Motor neuron (in vitro differentiated cells): ENCODE data around the gene CLDN25. TPM values are rescaled to one million over a fixed set of nuclear protein-coding genes. Genes with fewer than 3 reads are reported as not detected.

ENCODE experiments used
- ATAC-seq, 8 experiments: fragments of 200-7000 bp; cut with Tn5 transposase; replicated peaks in 6 of 8; 2 replicates each; pipeline ENCODE4 v1.8.0; 2021; ENCODE audit warnings: mild to moderate bottlenecking in 8 of 8, moderate library complexity in 8 of 8
- H3K27ac ChIP-seq, 2 donors: fragments of 250-450 bp; sonication (Bioruptor Pico); 2 replicates each; pipeline ENCODE4 v1.9.0; 2021; ENCODE audit warnings: antibody characterized with exemption in 2 of 2, mild to moderate bottlenecking in 2 of 2, moderate library complexity in 1 of 2
- H3K4me1 ChIP-seq, 2 donors: fragments of 250-450 bp; sonication (Bioruptor Pico); replicated peaks in 1 of 2; 2 replicates each; pipeline ENCODE4 v1.6.1; 2021; ENCODE audit warnings: antibody characterized with exemption in 2 of 2, mild to moderate bottlenecking in 2 of 2, moderate library complexity in 1 of 2
- H3K4me3 ChIP-seq, 5 donors: fragments of 250-450 bp; sonication (Bioruptor Pico); 2 replicates each; pipeline ENCODE4 v1.9.0; 2021; ENCODE audit warnings: antibody characterized with exemption in 5 of 5, mild to moderate bottlenecking in 5 of 5, moderate library complexity in 4 of 5
- WGBS, 10 experiments: fragments of 450-650 bp; shearing (Covaris generic); methylation state at CpG; one replicate each; pipeline ENCODE4 v1.0.0; 2022; 5-methylcytosine and 5-hydroxymethylcytosine counted together
- in situ Hi-C, 9 experiments: fragments of 400-800 bp; cut with MboI; loops; one replicate each; pipeline ENCODE4 v1.15.0; 2021; ENCODE audit warnings: low sequenced_read_pairs in 9 of 9, low pct_unique_long_range_greater_than_20kb in 2 of 9; ENCODE audit not compliant: unreplicated experiment in 9 of 9
- total RNA-seq, 8 experiments: library from RNA; unstranded; fragments of 300-600 nt; gene quantifications; 2 replicates each; pipeline versions ENCODE4 v1.2.3 to v1.2.4, GENCODE V29; 2022

CLDN25 gene
- total RNA-seq, 8 experiments from 2014 or later, result not detected

DNA sequence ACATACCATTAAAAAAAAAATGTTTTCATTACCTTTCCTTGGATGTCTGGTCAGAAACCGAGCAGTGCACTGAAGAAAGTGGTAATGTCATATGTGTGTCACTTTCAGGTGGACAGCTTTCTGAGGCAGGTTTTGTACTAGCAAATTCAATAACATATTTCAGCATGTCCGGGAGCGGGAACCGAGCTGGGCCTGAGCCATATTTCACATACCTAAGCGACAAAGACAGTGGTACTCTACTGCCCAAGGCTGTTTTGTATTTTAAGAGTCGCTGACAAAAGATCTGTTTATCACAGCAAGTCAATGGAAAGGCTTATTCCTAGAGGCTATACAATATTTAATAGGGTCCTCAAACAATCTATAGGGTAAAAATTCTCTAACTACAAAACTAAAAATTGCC, 38.0 kb downstream of the CLDN25 start:
- in situ Hi-C loops, result no loop called here
- ATAC-seq, result no peak
- Histone ChIP-seq H3K4me1 (peaks cover 5% of the 10 kb centered on the region in 2 donors), H3K27ac (no peak overlapping the region), H3K4me3 (no peak overlapping the region)
- 93 to 100% (median 97%) methylated on average over 1 to 6 of the region's 6 CpGs; no CpG with 5 or more reads in 3 of the 10 experiments for WGBS, 10 experiments

DNA sequence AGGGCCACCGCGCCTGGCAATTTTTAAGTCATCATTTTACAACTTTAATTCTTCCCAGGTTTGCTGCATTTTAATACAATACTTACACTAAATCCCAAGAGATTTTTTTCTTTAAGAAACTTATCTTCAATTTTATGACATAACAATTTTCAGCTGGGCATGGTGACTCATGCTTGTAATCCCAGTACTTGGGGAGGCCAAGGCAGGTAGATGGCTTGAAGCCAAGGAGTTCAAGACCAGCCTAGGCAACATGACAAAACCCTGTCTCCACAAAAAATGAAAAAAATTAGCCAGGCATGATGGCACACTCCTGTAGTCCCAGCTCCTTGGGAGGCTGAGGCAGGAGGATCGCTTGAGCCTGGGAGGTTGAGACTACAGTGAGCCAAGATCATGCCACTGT, 38.8 kb downstream of the CLDN25 start:
- no peak for ATAC-seq
- in situ Hi-C loops, result no loop called here
- Histone ChIP-seq H3K27ac (no peak overlapping the region), H3K4me1 (peaks cover 5% of the 10 kb centered on the region in 2 donors), H3K4me3 (no peak overlapping the region)
- WGBS, 10 experiments, result 80 to 100% (median 100%) methylated on average over 1 to 3 of the region's 3 CpGs; no CpG with 5 or more reads in 2 of the 10 experiments

DNA sequence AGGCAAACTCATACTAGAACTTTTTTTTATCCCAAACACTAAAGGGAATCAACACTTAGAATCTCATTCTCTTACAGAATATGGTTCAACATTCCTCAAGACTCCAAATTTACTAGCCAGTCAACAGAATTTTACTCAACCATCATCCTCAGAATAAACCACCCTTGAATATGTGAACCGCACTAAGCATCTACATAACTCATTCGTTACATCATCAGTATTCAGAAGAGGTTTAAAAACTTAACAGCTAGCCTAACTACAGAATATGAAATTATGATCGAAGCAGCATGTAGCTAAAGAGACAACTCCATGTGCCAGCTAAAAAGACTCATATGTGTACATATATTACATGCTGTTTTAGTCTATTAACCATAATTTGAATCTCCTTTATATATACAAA, 47.9 kb downstream of the CLDN25 start:
- Histone ChIP-seq H3K27ac (no peak overlapping the region), H3K4me1 (no peaks in the 10 kb centered on the region), H3K4me3 (no peak overlapping the region)
- ATAC-seq, result peak in 2 of 8 experiments; percentile 50 to 63
- in situ Hi-C loops, result no loop called here
- 41 to 100% (median 84%) methylated on average over 2 to 3 of the region's 3 CpGs; no CpG with 5 or more reads in 2 of the 10 experiments for WGBS, 10 experiments

DNA sequence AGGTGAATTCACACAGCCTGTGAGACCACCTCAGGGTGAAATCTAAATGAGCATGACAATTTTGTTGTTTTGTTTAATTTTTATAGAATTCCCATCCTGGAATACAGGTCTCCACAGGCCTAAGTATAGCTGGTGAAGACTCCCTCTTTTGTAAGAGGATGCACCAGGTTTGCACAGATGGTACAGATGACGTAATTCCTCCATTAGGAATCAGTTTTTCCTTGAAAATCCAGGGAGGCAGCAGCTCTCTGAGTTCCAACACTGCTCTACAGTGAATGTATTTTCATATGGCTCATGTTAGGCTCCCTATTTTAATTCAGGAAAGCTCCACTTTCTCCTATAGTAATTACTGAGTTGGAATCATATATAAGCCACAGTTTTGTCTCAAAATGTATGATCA, 48.6 kb downstream of the CLDN25 start:
- in situ Hi-C loops, result no loop called here
- no peak overlapping the region for H3K27ac ChIP-seq
- WGBS, 10 experiments, result 100% methylated on average over 1 of the region's 1 CpG; no CpG with 5 or more reads in 6 of the 10 experiments
- no peak for ATAC-seq
- no peak overlapping the region for H3K4me3 ChIP-seq
- H3K4me1 ChIP-seq, result no peaks in the 10 kb centered on the region

DNA sequence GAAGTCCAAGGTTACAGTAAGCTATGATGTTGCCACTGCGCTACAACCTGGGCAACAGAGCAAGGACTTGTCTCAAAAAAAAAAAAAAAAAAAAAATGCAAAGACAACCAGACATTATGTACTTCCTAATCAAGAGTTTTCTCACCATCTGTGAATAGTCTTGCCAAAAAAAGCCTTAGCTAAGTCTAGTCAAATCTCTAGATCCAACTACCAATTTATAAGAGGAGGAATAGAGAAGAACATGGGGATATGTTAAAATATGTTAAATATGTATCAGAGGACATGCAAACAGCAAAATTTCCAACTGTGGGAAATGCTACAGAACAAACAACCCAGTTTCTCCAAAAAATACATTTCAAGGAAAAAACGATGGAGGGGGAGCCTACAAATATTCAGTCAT, 50.2 kb downstream of the CLDN25 start:
- in situ Hi-C loops, result no loop called here
- Histone ChIP-seq H3K4me3 (no peak overlapping the region), H3K27ac (no peak overlapping the region), H3K4me1 (no peaks in the 10 kb centered on the region)
- ATAC-seq, result peak in 3 of 8 experiments; percentile 40 to 79 (median 42)
- WGBS, 10 experiments, result 43 to 100% (median 85%) methylated on average over 1 to 2 of the region's 2 CpGs; no CpG with 5 or more reads in 2 of the 10 experiments

Other genes with a start within 250 kb of the CLDN25 start
- 1 to 10 TPM in 6 of 8 experiments, under 1 TPM in 2; 0.36 to 6.2 (median 1.7) TPM for gene TMPRSS5, start 73.5 kb upstream of the CLDN25 start, total RNA-seq
- gene ZW10, start 6.1 kb upstream of the CLDN25 start, total RNA-seq, result 10 to 100 TPM; 10.1 to 25.5 (median 17.9) TPM
- 10 to 100 TPM; 10.4 to 41.6 (median 18.0) TPM for gene USP28, start 95.8 kb downstream of the CLDN25 start, total RNA-seq
- under 1 TPM in 3 of 8 experiments, not detected in 5; 0.11 to 0.47 (median 0.21) TPM for gene HTR3B, start 125.0 kb downstream of the CLDN25 start, total RNA-seq
- gene HTR3A, start 195.3 kb downstream of the CLDN25 start, total RNA-seq, result 10 to 100 TPM in 1 of 8 experiments, under 1 TPM in 6, not detected in 1; 0.05 to 12.0 (median 0.10) TPM